Suprapubic skin (tissue), 4 donors: ENCODE data around the gene GRIA2. TPM values are rescaled to one million over a fixed set of nuclear protein-coding genes. Genes with fewer than 3 reads are reported as not detected.

ENCODE experiments used
- DNase-seq, 2 donors: peaks; one replicate each; pipeline ENCODE4 v3.0.0-alpha.2; 2019; ENCODE audit warnings: low spot score in 2 of 2
- H3K27ac ChIP-seq: fragments of 200-600 bp; sonication (generic); one replicate; pipeline ENCODE4 v1.5.1; 2019
- H3K27me3 ChIP-seq: fragments of 200-600 bp; sonication (generic); one replicate; pipeline ENCODE4 v1.5.1; 2019
- H3K36me3 ChIP-seq: fragments of 200-600 bp; sonication (generic); one replicate; pipeline ENCODE4 v1.5.1; 2019
- H3K4me1 ChIP-seq: fragments of 200-600 bp; sonication (generic); one replicate; pipeline ENCODE4 v1.5.1; 2019
- H3K4me3 ChIP-seq: fragments of 200-600 bp; sonication (generic); one replicate; pipeline ENCODE4 v1.5.1; 2019; ENCODE audit warnings: mild to moderate bottlenecking
- H3K9me3 ChIP-seq: fragments of 200-600 bp; sonication (generic); one replicate; pipeline ENCODE4 v1.5.1; 2019
- EP300 ChIP-seq: sonication (generic); formaldehyde crosslinking; IDR thresholded peaks from one replicate; pipeline ENCODE4 v1.6.1; 2017; ENCODE audit warnings: antibody characterized with exemption
- POLR2A ChIP-seq, 2 donors: fragments of 450-650 bp; IDR thresholded peaks; one replicate each; pipeline ENCODE4 v1.6.1; 2017; ENCODE audit warnings: antibody characterized with exemption in 2 of 2, mild to moderate bottlenecking in 2 of 2, moderate library complexity in 2 of 2
- POLR2AphosphoS5 ChIP-seq, 3 donors: sonication (generic); formaldehyde crosslinking; IDR thresholded peaks; one replicate each; pipeline ENCODE4 v1.6.1; 2017; ENCODE audit warnings: antibody characterized with exemption in 3 of 3
- WGBS: methylation state at CpG from one replicate; pipeline ENCODE4 v1.1.5; 2018; 5-methylcytosine and 5-hydroxymethylcytosine counted together
- total RNA-seq, 4 donors: library from RNA; depleted of rRNA; stranded (reverse); fragments of >200 nt; gene quantifications; one replicate each; pipeline ENCODE4 v1.1.0, GENCODE V29; 2016
- TF ChIP-seq, protein P1 (sequence below), 2 donors: fragments of 200-600 bp in 1 of 2; fragments of 450-650 bp in 1 of 2; sonication (generic) in 1 of 2; IDR thresholded peaks; one replicate each; pipeline ENCODE4 v1.5.1; 2016 to 2019; ENCODE audit warnings: antibody characterized with exemption in 2 of 2, mild to moderate bottlenecking in 1 of 2, moderate library complexity in 1 of 2

The GRIA2 gene
- total RNA-seq, 4 donors from 2014 or later: 0.47 to 11.0 (median 5.1) TPM

DNA sequence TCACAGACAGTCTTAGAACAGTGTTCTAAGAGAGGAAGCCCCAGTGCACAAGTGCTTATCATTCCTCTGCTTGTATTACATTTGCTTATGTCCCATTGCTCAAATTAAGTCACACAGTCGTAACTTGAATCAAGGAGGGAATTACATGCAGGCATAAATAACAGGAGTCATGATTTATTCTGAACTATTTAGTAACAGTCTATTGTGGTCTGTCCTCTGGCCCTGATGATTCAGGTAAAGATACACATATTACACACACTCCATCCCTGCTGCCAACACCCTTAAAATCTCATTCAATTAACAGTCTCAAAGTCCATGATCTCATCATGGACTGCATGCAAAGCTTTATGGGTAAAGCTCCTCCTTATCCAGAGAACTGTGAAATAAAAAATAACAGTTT lies 60.1 kb downstream of the GRIA2 start:
- Histone ChIP-seq H3K27me3 (no peaks in the 10 kb centered on the region), H3K36me3 (no peaks in the 10 kb centered on the region), H3K9me3 (no peaks in the 10 kb centered on the region), H3K4me3 (no peak overlapping the region), H3K4me1 (no peaks in the 10 kb centered on the region), H3K27ac (no peak overlapping the region)
- TF ChIP-seq POLR2A (IDR thresholded peaks at IDR 0.05) (no peak), POLR2AphosphoS5 (IDR thresholded peaks at IDR 0.05) (no peak), EP300 (no peak)
- TF ChIP-seq, protein P1, sequence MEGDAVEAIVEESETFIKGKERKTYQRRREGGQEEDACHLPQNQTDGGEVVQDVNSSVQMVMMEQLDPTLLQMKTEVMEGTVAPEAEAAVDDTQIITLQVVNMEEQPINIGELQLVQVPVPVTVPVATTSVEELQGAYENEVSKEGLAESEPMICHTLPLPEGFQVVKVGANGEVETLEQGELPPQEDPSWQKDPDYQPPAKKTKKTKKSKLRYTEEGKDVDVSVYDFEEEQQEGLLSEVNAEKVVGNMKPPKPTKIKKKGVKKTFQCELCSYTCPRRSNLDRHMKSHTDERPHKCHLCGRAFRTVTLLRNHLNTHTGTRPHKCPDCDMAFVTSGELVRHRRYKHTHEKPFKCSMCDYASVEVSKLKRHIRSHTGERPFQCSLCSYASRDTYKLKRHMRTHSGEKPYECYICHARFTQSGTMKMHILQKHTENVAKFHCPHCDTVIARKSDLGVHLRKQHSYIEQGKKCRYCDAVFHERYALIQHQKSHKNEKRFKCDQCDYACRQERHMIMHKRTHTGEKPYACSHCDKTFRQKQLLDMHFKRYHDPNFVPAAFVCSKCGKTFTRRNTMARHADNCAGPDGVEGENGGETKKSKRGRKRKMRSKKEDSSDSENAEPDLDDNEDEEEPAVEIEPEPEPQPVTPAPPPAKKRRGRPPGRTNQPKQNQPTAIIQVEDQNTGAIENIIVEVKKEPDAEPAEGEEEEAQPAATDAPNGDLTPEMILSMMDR (IDR thresholded peaks at IDR 0.05): no peak
- WGBS: 52% methylated on average over 1 of the region's 1 CpG
- no peak for DNase-seq

DNA sequence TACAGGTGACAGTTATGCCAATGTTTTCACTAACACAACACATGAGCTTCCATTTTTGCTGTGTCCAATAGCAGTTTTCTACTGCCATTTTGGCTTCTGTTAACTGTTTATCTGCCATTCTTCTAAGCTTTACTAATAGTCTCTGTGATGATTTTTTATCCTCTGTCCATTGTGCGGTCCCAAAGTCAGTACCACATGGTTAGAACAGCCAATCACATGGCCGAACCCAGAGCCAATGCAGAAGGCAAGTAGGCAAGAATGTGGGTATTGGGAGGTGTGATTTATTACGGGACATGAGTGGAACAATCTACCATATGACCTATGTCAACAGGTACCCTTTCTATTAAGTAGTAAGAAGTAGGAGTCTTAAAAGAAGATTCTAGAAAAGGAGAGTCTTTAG lies 61.5 kb downstream of the GRIA2 start:
- Histone ChIP-seq H3K4me3 (no peak overlapping the region), H3K9me3 (no peaks in the 10 kb centered on the region), H3K27ac (no peak overlapping the region), H3K4me1 (no peaks in the 10 kb centered on the region), H3K27me3 (no peaks in the 10 kb centered on the region), H3K36me3 (no peaks in the 10 kb centered on the region)
- TF ChIP-seq, protein P1 (IDR thresholded peaks at IDR 0.05): no peak
- TF ChIP-seq POLR2AphosphoS5 (IDR thresholded peaks at IDR 0.05) (no peak), EP300 (no peak), POLR2A (IDR thresholded peaks at IDR 0.05) (no peak)
- no peak for DNase-seq
- 81% methylated on average over 3 of the region's 3 CpGs for WGBS

DNA sequence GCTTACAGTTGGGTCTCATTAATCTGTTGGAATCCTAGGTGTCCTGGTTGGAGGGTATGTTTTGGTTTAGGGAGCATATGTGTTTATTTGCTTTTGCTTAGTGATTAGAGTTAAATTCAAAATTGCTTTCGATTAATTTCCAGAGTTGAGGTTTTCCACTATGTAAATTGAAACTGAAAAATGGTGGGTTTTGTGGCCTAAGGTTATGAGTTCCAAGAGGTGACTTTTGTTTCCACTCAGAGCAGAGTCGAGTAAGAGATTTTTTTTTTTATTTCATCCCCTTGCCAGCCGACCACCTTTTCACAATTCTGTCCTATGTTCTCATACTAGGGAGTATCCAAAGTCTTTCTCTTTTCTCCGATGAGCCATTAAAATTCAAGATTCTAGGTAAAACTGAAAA lies 66.9 kb downstream of the GRIA2 start:
- DNase-seq: no peak
- no peaks in the 10 kb centered on the region for H3K36me3 ChIP-seq
- H3K27me3 ChIP-seq: no peaks in the 10 kb centered on the region
- H3K9me3 ChIP-seq: no peaks in the 10 kb centered on the region
- no peaks in the 10 kb centered on the region for H3K4me1 ChIP-seq
- TF ChIP-seq EP300 (no peak), POLR2AphosphoS5 (IDR thresholded peaks at IDR 0.05) (no peak), POLR2A (IDR thresholded peaks at IDR 0.05) (no peak)
- TF ChIP-seq, protein P1 (IDR thresholded peaks at IDR 0.05): no peak
- no peak overlapping the region for H3K27ac ChIP-seq
- 86% methylated on average over 4 of the region's 4 CpGs for WGBS
- H3K4me3 ChIP-seq: no peak overlapping the region

DNA sequence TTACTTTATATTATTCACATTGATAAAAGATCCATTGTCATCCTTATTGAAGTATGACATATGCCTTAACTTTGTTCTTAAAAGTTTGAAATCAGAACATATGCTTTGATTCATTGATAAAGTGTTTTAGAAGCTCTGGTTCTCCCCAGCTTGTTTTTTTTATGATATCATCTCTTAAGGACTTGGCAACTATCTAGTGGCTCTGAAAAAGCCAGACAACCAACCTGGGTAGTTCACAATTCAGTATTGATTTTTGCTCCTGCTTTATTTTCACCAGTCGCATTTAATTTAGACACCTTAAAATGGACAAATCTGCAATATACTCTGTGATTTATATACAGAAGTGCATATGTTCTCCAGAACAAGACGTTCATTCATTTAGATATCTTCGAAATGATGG lies 70.1 kb downstream of the GRIA2 start:
- H3K9me3 ChIP-seq: no peaks in the 10 kb centered on the region
- no peak overlapping the region for H3K27ac ChIP-seq
- no peaks in the 10 kb centered on the region for H3K27me3 ChIP-seq
- H3K4me1 ChIP-seq: no peaks in the 10 kb centered on the region
- no peak overlapping the region for H3K4me3 ChIP-seq
- DNase-seq: no peak
- 56% methylated on average over 3 of the region's 3 CpGs for WGBS
- TF ChIP-seq POLR2AphosphoS5 (IDR thresholded peaks at IDR 0.05) (no peak), POLR2A (IDR thresholded peaks at IDR 0.05) (no peak), EP300 (no peak)
- TF ChIP-seq, protein P1 (IDR thresholded peaks at IDR 0.05): no peak
- no peaks in the 10 kb centered on the region for H3K36me3 ChIP-seq

DNA sequence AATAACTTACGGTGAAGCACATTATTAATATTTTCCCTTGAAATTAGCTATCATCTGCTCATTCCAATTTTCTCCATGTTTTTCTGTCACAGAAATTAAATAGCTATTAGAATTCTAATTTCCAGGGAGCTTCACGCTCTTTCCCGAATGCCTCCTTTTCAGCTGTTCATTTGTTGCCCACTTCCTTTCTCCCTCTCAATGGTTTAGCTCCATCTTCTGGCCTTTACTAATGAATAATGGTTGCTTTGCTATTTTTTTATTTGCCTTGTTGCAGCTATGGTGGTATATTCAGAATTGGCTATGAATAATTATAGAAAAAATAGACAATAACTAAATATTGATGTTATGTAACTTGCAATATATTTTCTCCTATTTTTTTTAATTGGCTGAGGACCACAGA lies 70.5 kb downstream of the GRIA2 start:
- no peaks in the 10 kb centered on the region for H3K36me3 ChIP-seq
- no peaks in the 10 kb centered on the region for H3K4me1 ChIP-seq
- no peaks in the 10 kb centered on the region for H3K27me3 ChIP-seq
- 66% methylated on average over 3 of the region's 3 CpGs for WGBS
- no peak overlapping the region for H3K4me3 ChIP-seq
- TF ChIP-seq, protein P1 (IDR thresholded peaks at IDR 0.05): no peak
- TF ChIP-seq EP300: no peak
- TF ChIP-seq POLR2A (IDR thresholded peaks at IDR 0.05): no peak
- no peak for TF ChIP-seq POLR2AphosphoS5 (IDR thresholded peaks at IDR 0.05)
- DNase-seq: no peak
- no peak overlapping the region for H3K27ac ChIP-seq
- no peaks in the 10 kb centered on the region for H3K9me3 ChIP-seq
